ENCODE results near the gene CALML3. TPM values are rescaled to one million over a fixed set of nuclear protein-coding genes. Genes with fewer than 3 reads are reported as not detected.
"Not testable (repeated sequence)": the region's sequence is repeated elsewhere in the genome, so short reads cannot be mapped to it uniquely, and the experiment has no call there.

CALML3 gene
- total RNA-seq, 1 donor, result not detected

GRCh38 chr10:5557040-5557721 is 32.4 kb downstream of the CALML3 start:
- TF ChIP-seq, protein P1, sequence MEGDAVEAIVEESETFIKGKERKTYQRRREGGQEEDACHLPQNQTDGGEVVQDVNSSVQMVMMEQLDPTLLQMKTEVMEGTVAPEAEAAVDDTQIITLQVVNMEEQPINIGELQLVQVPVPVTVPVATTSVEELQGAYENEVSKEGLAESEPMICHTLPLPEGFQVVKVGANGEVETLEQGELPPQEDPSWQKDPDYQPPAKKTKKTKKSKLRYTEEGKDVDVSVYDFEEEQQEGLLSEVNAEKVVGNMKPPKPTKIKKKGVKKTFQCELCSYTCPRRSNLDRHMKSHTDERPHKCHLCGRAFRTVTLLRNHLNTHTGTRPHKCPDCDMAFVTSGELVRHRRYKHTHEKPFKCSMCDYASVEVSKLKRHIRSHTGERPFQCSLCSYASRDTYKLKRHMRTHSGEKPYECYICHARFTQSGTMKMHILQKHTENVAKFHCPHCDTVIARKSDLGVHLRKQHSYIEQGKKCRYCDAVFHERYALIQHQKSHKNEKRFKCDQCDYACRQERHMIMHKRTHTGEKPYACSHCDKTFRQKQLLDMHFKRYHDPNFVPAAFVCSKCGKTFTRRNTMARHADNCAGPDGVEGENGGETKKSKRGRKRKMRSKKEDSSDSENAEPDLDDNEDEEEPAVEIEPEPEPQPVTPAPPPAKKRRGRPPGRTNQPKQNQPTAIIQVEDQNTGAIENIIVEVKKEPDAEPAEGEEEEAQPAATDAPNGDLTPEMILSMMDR (IDR thresholded peaks at IDR 0.05; ENCODE audit: extremely low read depth, low read depth, low read length), result no peak
- no peaks in the 10 kb centered on the region for H3K9me3 ChIP-seq (ENCODE audit: low read depth, low read length)
- no peaks in the 10 kb centered on the region for H4K20me1 ChIP-seq (ENCODE audit: insufficient read depth, low read length)
- H3K79me2 ChIP-seq (ENCODE audit: insufficient read depth, low read length), result no peaks in the 10 kb centered on the region
- peak; percentile 73 for DNase-seq (ENCODE audit: insufficient read length, low spot score, missing footprints)
- H3K27me3 ChIP-seq (ENCODE audit: insufficient read depth, low read length), result no peaks in the 10 kb centered on the region
- no peak overlapping the region for H3K4me3 ChIP-seq (ENCODE audit: insufficient read depth, low read length)
- H2AFZ ChIP-seq (ENCODE audit: low read length), result no peak overlapping the region
- peaks cover 37% of the 10 kb centered on the region for H3K4me1 ChIP-seq (ENCODE audit: insufficient read depth, low read length)
- H3K4me2 ChIP-seq (ENCODE audit: insufficient read depth, low read length), result no peak overlapping the region
- H3K36me3 ChIP-seq (ENCODE audit: insufficient read depth, low read length), result no peaks in the 10 kb centered on the region
- no peak overlapping the region for H3K27ac ChIP-seq (ENCODE audit: low read depth, low read length)

GRCh38 chr10:5557799-5558771 is 33.3 kb downstream of the CALML3 start:
- no peaks in the 10 kb centered on the region for H4K20me1 ChIP-seq (ENCODE audit: insufficient read depth, low read length)
- no peaks in the 10 kb centered on the region for H3K79me2 ChIP-seq (ENCODE audit: insufficient read depth, low read length)
- peaks cover 38% of the 10 kb centered on the region for H3K4me1 ChIP-seq (ENCODE audit: insufficient read depth, low read length)
- no peak overlapping the region for H2AFZ ChIP-seq (ENCODE audit: low read length)
- no peak overlapping the region for H3K4me3 ChIP-seq (ENCODE audit: insufficient read depth, low read length)
- no peaks in the 10 kb centered on the region for H3K36me3 ChIP-seq (ENCODE audit: insufficient read depth, low read length)
- no peak overlapping the region for H3K4me2 ChIP-seq (ENCODE audit: insufficient read depth, low read length)
- no peaks in the 10 kb centered on the region for H3K9me3 ChIP-seq (ENCODE audit: low read depth, low read length)
- H3K27me3 ChIP-seq (ENCODE audit: insufficient read depth, low read length), result no peaks in the 10 kb centered on the region
- TF ChIP-seq, protein P1 (IDR thresholded peaks at IDR 0.05; ENCODE audit: extremely low read depth, low read depth, low read length), result no peak
- H3K27ac ChIP-seq (ENCODE audit: low read depth, low read length), result no peak overlapping the region
- peak; percentile 72 for DNase-seq (ENCODE audit: insufficient read length, low spot score, missing footprints)

GRCh38 chr10:5559022-5559421 is 34.3 kb downstream of the CALML3 start:
- Histone ChIP-seq H3K27ac (ENCODE audit: low read depth, low read length) (peak overlapping the region; percentile 84), H3K4me2 (ENCODE audit: insufficient read depth, low read length) (peak overlapping the region; percentile 86), H3K4me1 (ENCODE audit: insufficient read depth, low read length) (peaks cover 43% of the 10 kb centered on the region)
- not testable (repeated sequence) for DNase-seq (ENCODE audit: insufficient read length, low spot score, missing footprints); H3K79me2 ChIP-seq (ENCODE audit: insufficient read depth, low read length); H3K4me3 ChIP-seq (ENCODE audit: insufficient read depth, low read length); H4K20me1 ChIP-seq (ENCODE audit: insufficient read depth, low read length); H3K36me3 ChIP-seq (ENCODE audit: insufficient read depth, low read length); H2AFZ ChIP-seq (ENCODE audit: low read length); H3K27me3 ChIP-seq (ENCODE audit: insufficient read depth, low read length); H3K9me3 ChIP-seq (ENCODE audit: low read depth, low read length)

DNA sequence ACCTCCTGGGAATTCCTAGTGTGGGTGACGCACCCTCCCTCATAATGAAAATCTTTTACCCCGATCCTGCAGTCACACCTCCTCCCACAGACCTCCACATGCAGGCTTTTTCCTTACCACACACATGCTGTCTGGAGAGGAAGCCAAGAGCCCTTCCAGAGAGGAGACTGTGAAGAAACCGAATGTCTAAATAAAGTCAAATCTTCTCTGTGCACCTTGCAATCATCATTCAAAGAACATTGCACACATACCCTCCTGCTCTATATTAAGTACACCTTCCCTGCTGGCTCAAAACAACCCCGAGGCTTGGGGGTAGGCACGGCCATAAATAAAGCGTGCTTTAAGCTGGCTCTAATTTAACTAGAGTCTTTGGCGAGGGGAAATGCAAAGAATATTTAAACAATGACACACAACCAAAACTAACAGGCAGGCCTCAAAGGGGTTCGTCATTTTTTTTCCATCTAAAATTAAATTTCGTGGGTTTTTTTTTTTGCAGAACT is 34.9 kb downstream of the CALML3 start:
- DNase-seq (ENCODE audit: insufficient read length, low spot score, missing footprints), result peak; percentile 96
- no peaks in the 10 kb centered on the region for H3K9me3 ChIP-seq (ENCODE audit: low read depth, low read length)
- H3K4me3 ChIP-seq (ENCODE audit: insufficient read depth, low read length), result peak overlapping the region; percentile 49
- TF ChIP-seq, protein P1 (IDR thresholded peaks at IDR 0.05; ENCODE audit: extremely low read depth, low read depth, low read length), result no peak
- H3K4me1 ChIP-seq (ENCODE audit: insufficient read depth, low read length), result peaks cover 43% of the 10 kb centered on the region
- H3K27ac ChIP-seq (ENCODE audit: low read depth, low read length), result peak overlapping the region; percentile 84
- peak overlapping the region; percentile 44 for H2AFZ ChIP-seq (ENCODE audit: low read length)
- H3K79me2 ChIP-seq (ENCODE audit: insufficient read depth, low read length), result no peaks in the 10 kb centered on the region
- no peaks in the 10 kb centered on the region for H3K36me3 ChIP-seq (ENCODE audit: insufficient read depth, low read length)
- no peaks in the 10 kb centered on the region for H4K20me1 ChIP-seq (ENCODE audit: insufficient read depth, low read length)
- H3K27me3 ChIP-seq (ENCODE audit: insufficient read depth, low read length), result no peaks in the 10 kb centered on the region
- peak overlapping the region; percentile 86 for H3K4me2 ChIP-seq (ENCODE audit: insufficient read depth, low read length)

Measured in osteoblast (primary cell).